Stomach (tissue), 9 donors: ENCODE data around the gene HK3. TPM values are rescaled to one million over a fixed set of nuclear protein-coding genes. Genes with fewer than 3 reads are reported as not detected.

ENCODE experiments used
- DNase-seq, 2 donors: peaks; one replicate each; pipeline versions ENCODE4 v3.0.0 to v3.0.0-alpha.2; 2013 to 2019
- H3K27ac ChIP-seq, 5 donors: fragments of 200-600 bp in 4 of 5; sonication (generic) in 4 of 5; one replicate each; pipeline ENCODE4 v1.5.1; 2013 to 2019; ENCODE audit warnings: mild to moderate bottlenecking in 1 of 5, moderate library complexity in 1 of 5
- H3K27me3 ChIP-seq, 3 donors: fragments of 200-600 bp; sonication (generic); one replicate each; pipeline ENCODE4 v1.5.1; 2017 to 2019; ENCODE audit warnings: mixed run types in 1 of 3
- H3K36me3 ChIP-seq, 4 donors: fragments of 200-600 bp; sonication (generic); 1 replicate in 3 of 4; 2 replicates in 1 of 4; pipeline ENCODE4 v1.5.1; 2016 to 2019
- H3K4me1 ChIP-seq, 4 donors: fragments of 200-600 bp; sonication (generic); one replicate each; pipeline ENCODE4 v1.5.1; 2016 to 2019
- H3K4me3 ChIP-seq, 4 donors: fragments of 200-600 bp; sonication (generic) in 3 of 4; one replicate each; pipeline ENCODE4 v1.5.1; 2016 to 2019; ENCODE audit warnings: mild to moderate bottlenecking in 1 of 4
- H3K9me3 ChIP-seq, 4 donors: fragments of 200-600 bp; sonication (generic); one replicate each; pipeline ENCODE4 v1.5.1; 2016 to 2019
- CTCF ChIP-seq, 7 experiments: fragments of 450-650 bp in 4 of 7; fragments of 200-600 bp in 3 of 7; sonication (generic) in 3 of 7; IDR thresholded peaks; one replicate each; pipeline ENCODE4 v1.5.1; 2016 to 2019; ENCODE audit warnings: antibody characterized with exemption in 7 of 7, control low read depth in 2 of 7, mild to moderate bottlenecking in 1 of 7
- EP300 ChIP-seq: sonication (generic); formaldehyde crosslinking; IDR thresholded peaks from one replicate; pipeline ENCODE4 v1.6.1; 2017; ENCODE audit warnings: antibody characterized with exemption
- POLR2A ChIP-seq, 4 donors: fragments of 450-650 bp; IDR thresholded peaks; one replicate each; pipeline ENCODE4 v1.6.1; 2016; ENCODE audit warnings: antibody characterized with exemption in 4 of 4, control low read depth in 2 of 4, mild to moderate bottlenecking in 1 of 4, moderate library complexity in 1 of 4
- POLR2AphosphoS5 ChIP-seq, 3 donors: sonication (generic); formaldehyde crosslinking; IDR thresholded peaks; one replicate each; pipeline ENCODE4 v1.6.1; 2016; ENCODE audit warnings: antibody characterized with exemption in 3 of 3
- WGBS, 5 donors: extraction: QIAGEN DNeasy Blood & Tissue Kit in 3 of 5; methylation state at CpG; one replicate each; pipeline versions ENCODE4 v1.1.5 to v1.1.7; 2013 to 2018; 5-methylcytosine and 5-hydroxymethylcytosine counted together
- intact Hi-C: fragments of 100-400 bp; cut with DNase I; formaldehyde crosslinking; loops from one replicate; pipeline ENCODE4 v1.15.1; 2023; ENCODE audit warnings: low total_unique reads
- polyA plus RNA-seq, 3 donors: library from polyadenylated mRNA; stranded (reverse); fragments of 200-250 nt; gene quantifications; one replicate each; pipeline ENCODE4 v1.2.3, GENCODE V29; 2013
- total RNA-seq, 5 donors: library from RNA; depleted of rRNA; stranded (reverse); fragments of >200 nt; gene quantifications; one replicate each; pipeline versions ENCODE4 v1.1.0 to v1.2.3, GENCODE V29; 2014 to 2016
- donor health status: healthy with polysubstance abuse.
- donor health status: Bipolar disorder and iron deficiency.
- donor health status: healthy.

The HK3 gene
- total and polyA plus RNA-seq, 8 donors, result 1.6 to 145 (median 4.2) TPM; not detected in 2

DNA sequence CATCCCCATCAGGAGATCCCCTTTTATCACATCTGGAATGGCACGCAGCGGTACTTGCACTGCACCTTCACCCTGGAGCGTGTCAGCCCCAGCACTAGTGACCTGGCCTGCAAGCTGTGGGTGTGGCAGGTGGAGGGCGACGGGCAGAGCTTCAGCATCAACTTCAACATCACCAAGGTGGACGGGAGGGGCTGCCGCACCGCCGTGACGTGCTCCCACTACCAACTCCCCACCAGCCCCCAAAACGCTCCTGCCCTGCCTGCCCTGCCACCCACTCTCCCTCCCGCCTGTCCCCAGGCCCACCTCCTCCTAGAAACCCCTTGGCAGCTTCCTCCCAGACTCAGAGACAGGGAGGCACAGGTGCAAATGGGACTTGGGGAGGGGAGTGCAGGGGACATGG, 20.7 kb downstream of the HK3 start:
- Histone ChIP-seq H3K36me3 (no peaks in the 10 kb centered on the region), H3K4me1 (no peaks in the 10 kb centered on the region), H3K27me3 (peaks cover 0 to 70% (median 36%) of the 10 kb centered on the region in 3 donors), H3K27ac (no peak overlapping the region), H3K9me3 (no peaks in the 10 kb centered on the region), H3K4me3 (no peak overlapping the region)
- no peak for DNase-seq
- TF ChIP-seq CTCF (IDR thresholded peaks at IDR 0.05), result no peak
- TF ChIP-seq POLR2AphosphoS5 (IDR thresholded peaks at IDR 0.05), result no peak
- TF ChIP-seq POLR2A (IDR thresholded peaks at IDR 0.05), result no peak
- WGBS, 5 donors, result 65 to 76% (median 70%) methylated on average over 12 of the region's 12 CpGs; no CpG with 5 or more reads in 1 of the 5 donors
- intact Hi-C loops, result no loop called here

GRCh38 chr5:176877793-176878331, 21.3 kb downstream of the HK3 start:
- Histone ChIP-seq H3K4me3 (no peak overlapping the region), H3K9me3 (no peaks in the 10 kb centered on the region), H3K27ac (no peak overlapping the region), H3K36me3 (no peaks in the 10 kb centered on the region), H3K27me3 (peaks cover 0 to 71% (median 37%) of the 10 kb centered on the region in 3 donors), H3K4me1 (no peaks in the 10 kb centered on the region)
- intact Hi-C loops, result no loop called here
- no peak for TF ChIP-seq CTCF (IDR thresholded peaks at IDR 0.05)
- no peak for DNase-seq
- 61 to 70% (median 65%) methylated on average over 6 to 21 of the region's 21 CpGs for WGBS, 5 donors

DNA sequence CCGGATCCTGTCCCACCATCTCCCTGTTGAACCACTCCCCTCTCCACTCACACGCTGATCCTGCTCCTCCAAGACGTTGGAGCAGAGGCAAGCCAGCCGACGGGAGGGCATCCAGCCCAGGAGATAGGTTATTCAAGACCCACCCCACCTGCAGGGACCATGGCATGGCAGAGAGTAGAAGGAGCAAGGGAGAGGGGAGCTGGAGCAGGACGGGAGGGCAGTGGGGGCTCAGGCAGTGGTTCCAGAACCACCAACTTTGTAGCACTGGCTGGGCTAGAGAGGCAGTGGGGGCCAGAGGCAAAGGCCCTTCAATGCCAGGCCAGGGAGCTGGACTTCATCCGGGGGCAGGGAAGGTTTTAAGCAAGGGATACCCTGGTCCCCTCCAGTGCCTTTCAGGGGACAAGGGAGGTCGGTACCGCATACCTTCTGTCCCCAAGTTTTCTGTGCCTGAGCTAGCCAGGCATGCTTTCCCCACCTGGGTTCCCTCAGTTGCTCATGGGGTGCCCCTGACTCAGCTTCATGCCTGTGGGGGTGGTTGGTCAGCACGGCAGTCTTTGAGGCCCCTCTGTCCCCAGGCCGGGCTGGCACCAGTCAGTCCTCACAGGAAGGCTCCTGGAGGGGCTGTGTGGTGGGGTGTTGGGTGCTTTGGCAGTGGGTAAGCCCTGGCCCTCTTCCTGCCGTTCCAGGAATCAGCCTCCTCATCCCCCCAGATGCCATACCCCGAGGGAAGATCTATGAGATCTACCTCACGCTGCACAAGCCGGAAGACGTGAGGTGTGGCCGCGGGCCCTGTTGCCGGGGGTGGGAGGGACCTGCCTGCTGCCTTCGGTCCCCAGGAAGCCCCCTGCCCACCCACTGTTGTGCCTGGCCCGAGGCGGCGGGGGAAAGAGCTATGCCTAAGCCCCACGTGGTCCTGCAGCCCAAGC, 22.4 kb downstream of the HK3 start:
- Histone ChIP-seq H3K9me3 (no peaks in the 10 kb centered on the region), H3K27me3 (peaks cover 0 to 71% (median 37%) of the 10 kb centered on the region in 3 donors), H3K27ac (no peak overlapping the region), H3K36me3 (no peaks in the 10 kb centered on the region), H3K4me1 (no peaks in the 10 kb centered on the region), H3K4me3 (no peak overlapping the region)
- TF ChIP-seq EP300 (no peak), CTCF (IDR thresholded peaks at IDR 0.05) (no peak), POLR2AphosphoS5 (IDR thresholded peaks at IDR 0.05) (no peak), POLR2A (IDR thresholded peaks at IDR 0.05) (no peak)
- DNase-seq, result no peak
- intact Hi-C loops, result no loop called here
- WGBS, 5 donors, result 66 to 74% (median 68%) methylated on average over 16 to 24 of the region's 24 CpGs

DNA sequence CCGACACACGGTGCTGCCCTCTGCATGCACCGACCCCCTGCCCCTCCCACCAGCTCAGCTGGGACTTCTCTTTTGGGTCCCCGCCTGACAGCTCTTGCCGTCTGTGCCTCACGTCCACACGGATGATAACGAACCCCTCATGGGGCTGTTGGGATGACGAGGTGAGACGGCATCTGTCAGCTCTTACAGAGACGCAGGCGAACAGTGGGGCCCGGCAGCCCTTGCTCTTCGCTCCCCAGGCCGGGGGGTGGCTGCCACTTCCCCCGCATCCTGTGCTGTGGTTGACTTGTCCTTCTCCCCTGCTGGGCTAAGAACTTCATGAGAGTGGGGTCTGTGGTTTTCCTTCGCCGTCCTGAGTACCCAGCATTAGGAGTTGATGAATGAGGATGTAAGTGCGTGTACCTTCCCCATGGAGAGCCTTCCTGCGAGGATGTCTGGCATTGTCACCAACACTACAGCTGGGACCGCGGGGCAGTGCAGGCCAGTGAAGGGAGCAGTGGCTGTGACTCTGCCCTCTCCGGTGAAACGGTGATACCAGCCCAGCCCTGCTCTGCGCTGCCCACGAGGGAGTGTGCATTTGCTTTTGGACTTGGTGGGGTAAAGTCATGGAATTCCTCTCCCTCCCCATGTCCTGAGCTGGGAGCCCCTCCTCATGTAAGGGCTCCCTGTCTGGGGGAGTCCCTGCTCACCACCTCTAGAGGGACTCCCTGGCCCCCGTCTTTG, 23.2 kb downstream of the HK3 start:
- 30 to 44% (median 38%) methylated on average over 23 to 27 of the region's 27 CpGs for WGBS, 5 donors
- no peak overlapping the region for H3K27ac ChIP-seq
- no peak overlapping the region for H3K4me3 ChIP-seq
- peaks cover 0 to 71% (median 37%) of the 10 kb centered on the region in 3 donors for H3K27me3 ChIP-seq
- intact Hi-C loops, result no loop called here
- no peaks in the 10 kb centered on the region for H3K9me3 ChIP-seq
- no peaks in the 10 kb centered on the region for H3K4me1 ChIP-seq
- no peak for DNase-seq
- TF ChIP-seq POLR2A (IDR thresholded peaks at IDR 0.05) (no peak), POLR2AphosphoS5 (IDR thresholded peaks at IDR 0.05) (no peak), CTCF (IDR thresholded peaks at IDR 0.05) (no peak), EP300 (no peak)
- no peaks in the 10 kb centered on the region for H3K36me3 ChIP-seq
